ENCODE results near the gene TMEM127. TPM values are rescaled to one million over a fixed set of nuclear protein-coding genes. Genes with fewer than 3 reads are reported as not detected.

The TMEM127 gene
- total and polyA plus RNA-seq, 9 donors = 26.9 to 55.1 (median 46.3) TPM

- no peak overlapping the region for H3K27ac ChIP-seq
- no peak overlapping the region for H3K4me3 ChIP-seq
- no peaks in the 10 kb centered on the region for H3K36me3 ChIP-seq
- no peak for TF ChIP-seq CTCF (IDR thresholded peaks at IDR 0.05)
- TF ChIP-seq EP300 (IDR thresholded peaks at IDR 0.05) = no peak
- TF ChIP-seq POLR2A (IDR thresholded peaks at IDR 0.05) = no peak
- peak in 1 of 5 donors; percentile 27 for DNase-seq
- H3K9me3 ChIP-seq = no peaks in the 10 kb centered on the region
- H3K27me3 ChIP-seq = no peaks in the 10 kb centered on the region
- H3K4me1 ChIP-seq (ENCODE audit: insufficient read depth) = peaks cover 14% of the 10 kb centered on the region
- WGBS, 3 donors = 91 to 93% (median 92%) methylated on average over 9 of the region's 9 CpGs
- intact Hi-C loops (cut with DNase I) = loop anchor here in 2 of 4 donors (5.0 kb wide), 2 partner anchors 53 to 58 kb away; partner anchors contain the start of genes CIAO1 (in 1 of the 2) and TMEM127 (in 1 of the 2)
These were observed 56.1 kb downstream of the TMEM127 start for GRCh38 chr2:96209729-96210085.

GRCh38 chr2:96209011-96209728, 56.6 kb downstream of the TMEM127 start:
- H3K27me3 ChIP-seq = no peaks in the 10 kb centered on the region
- intact Hi-C loops (cut with DNase I) = loop anchor here in 2 of 4 donors (5.0 kb wide), 2 partner anchors 53 to 58 kb away; partner anchors contain the start of genes CIAO1 (in 1 of the 2) and TMEM127 (in 1 of the 2)
- peak overlapping the region; percentile 84 for H3K4me3 ChIP-seq
- no peaks in the 10 kb centered on the region for H3K36me3 ChIP-seq
- WGBS, 3 donors = 6 to 7% (median 7%) methylated on average over 20 to 21 of the region's 21 CpGs
- H3K4me1 ChIP-seq (ENCODE audit: insufficient read depth) = peaks cover 14% of the 10 kb centered on the region
- DNase-seq = peak in 1 of 5 donors; percentile 37
- H3K9me3 ChIP-seq = no peaks in the 10 kb centered on the region
- TF ChIP-seq POLR2A (IDR thresholded peaks at IDR 0.05) (no peak), EP300 (IDR thresholded peaks at IDR 0.05) (no peak), CTCF (IDR thresholded peaks at IDR 0.05) (no peak)
- H3K27ac ChIP-seq = peak overlapping the region in 1 of 2 donors; percentile 89

- intact Hi-C loops (cut with DNase I) = loop anchor here in 2 of 4 donors (5.0 kb wide), 2 partner anchors 54 to 59 kb away; partner anchors contain the start of genes CIAO1 (in 1 of the 2) and TMEM127 (in 1 of the 2)
- peak in 2 of 3 donors; percentile 29 to 41 for TF ChIP-seq CTCF (IDR thresholded peaks at IDR 0.05)
- TF ChIP-seq EP300 (IDR thresholded peaks at IDR 0.05) = peak; percentile 5
- TF ChIP-seq POLR2A (IDR thresholded peaks at IDR 0.05) = peak; percentile 88
- no peaks in the 10 kb centered on the region for H3K27me3 ChIP-seq
These were observed 57.4 kb downstream of the TMEM127 start, which contains the start of gene STARD7 for GRCh38 chr2:96208143-96209010. Gene STARD7, minus strand, starts transcription at chr2:96208827. Its CDS starts 393 bp downstream, at chr2:96208434.

GRCh38 chr2:96207774-96208142, 58.0 kb downstream of the TMEM127 start:
- peak overlapping the region; percentile 85 to 89 for H3K27ac ChIP-seq
- TF ChIP-seq CTCF (IDR thresholded peaks at IDR 0.05) (no peak), POLR2A (IDR thresholded peaks at IDR 0.05) (no peak), EP300 (IDR thresholded peaks at IDR 0.05) (no peak)
- peak overlapping the region; percentile 84 for H3K4me3 ChIP-seq
- H3K4me1 ChIP-seq (ENCODE audit: insufficient read depth) = peaks cover 14% of the 10 kb centered on the region
- intact Hi-C loops (cut with DNase I) = loop anchor here in 2 of 4 donors (5.0 kb wide), 2 partner anchors 55 to 60 kb away; partner anchors contain the start of genes CIAO1 (in 1 of the 2) and TMEM127 (in 1 of the 2)
- no peaks in the 10 kb centered on the region for H3K9me3 ChIP-seq
- DNase-seq = no peak
- WGBS, 3 donors = 0 to 1% (median 0%) methylated on average over 12 of the region's 12 CpGs
- no peaks in the 10 kb centered on the region for H3K27me3 ChIP-seq
- no peaks in the 10 kb centered on the region for H3K36me3 ChIP-seq

More at GRCh38 chr2:96208143-96209010, 57.4 kb downstream of the TMEM127 start, which contains the start of gene STARD7:
- peak within 1 kb of the TSS; percentile 85 to 89 for H3K27ac ChIP-seq
- peaks cover 14% of the 10 kb centered on the region for H3K4me1 ChIP-seq (ENCODE audit: insufficient read depth)
- DNase-seq = peak; percentile 97 to 99 (median 98)
- 0 to 1% (median 1%) methylated on average over 43 to 100 of the region's 100 CpGs for WGBS, 3 donors
- no peaks in the 10 kb centered on the region for H3K36me3 ChIP-seq
- H3K4me3 ChIP-seq = peak within 1 kb of the TSS; percentile 84
- H3K9me3 ChIP-seq = no peaks in the 10 kb centered on the region

All from ovary (tissue), 9 donors.